ENCODE measurements around the gene PRSS33. TPM values are rescaled to one million over a fixed set of nuclear protein-coding genes. Genes with fewer than 3 reads are reported as not detected.

The PRSS33 gene
- total RNA-seq, 1 donor from 2014 or later: 0.23 TPM

- H3K27me3 Mint-ChIP-seq (ENCODE audit: low read depth): peaks cover 12% of the 10 kb centered on the region
- H3K9me3 Mint-ChIP-seq: no peaks in the 10 kb centered on the region
- H3K4me3 Mint-ChIP-seq: no peak overlapping the region
- no peak overlapping the region for H3K27ac Mint-ChIP-seq (ENCODE audit: unreplicated experiment)
- no peak for TF ChIP-seq CTCF (conservative IDR thresholded peaks at IDR 0.05)
- no peak for DNase-seq (ENCODE audit: low read depth, low spot score)
- no peaks in the 10 kb centered on the region for H3K36me3 Mint-ChIP-seq (ENCODE audit: low read depth)
- peaks cover 4% of the 10 kb centered on the region for H3K4me1 Mint-ChIP-seq
These were observed 1.1 kb downstream of the PRSS33 start for GRCh38 chr16:2786061-2786825.

GRCh38 chr16:2785101-2785991 is 2.0 kb downstream of the PRSS33 start:
- Mint-ChIP-seq H3K27me3 (ENCODE audit: low read depth) (peaks cover 9% of the 10 kb centered on the region), H3K27ac (ENCODE audit: unreplicated experiment) (no peak overlapping the region), H3K4me3 (no peak overlapping the region), H3K4me1 (peaks cover 4% of the 10 kb centered on the region), H3K36me3 (ENCODE audit: low read depth) (no peaks in the 10 kb centered on the region), H3K9me3 (no peaks in the 10 kb centered on the region)
- DNase-seq (ENCODE audit: low read depth, low spot score): no peak
- no peak for TF ChIP-seq CTCF (conservative IDR thresholded peaks at IDR 0.05)

- no peak for TF ChIP-seq CTCF (conservative IDR thresholded peaks at IDR 0.05)
- Mint-ChIP-seq H3K27me3 (ENCODE audit: low read depth) (peaks cover 4% of the 10 kb centered on the region), H3K36me3 (ENCODE audit: low read depth) (no peaks in the 10 kb centered on the region), H3K27ac (ENCODE audit: unreplicated experiment) (no peak overlapping the region), H3K4me1 (peaks cover 4% of the 10 kb centered on the region), H3K4me3 (peak overlapping the region; percentile 38), H3K9me3 (no peaks in the 10 kb centered on the region)
- DNase-seq (ENCODE audit: low read depth, low spot score): no peak
These were observed 2.8 kb downstream of the PRSS33 start for GRCh38 chr16:2784358-2785100.

- TF ChIP-seq CTCF (conservative IDR thresholded peaks at IDR 0.05): no peak
- Mint-ChIP-seq H3K36me3 (ENCODE audit: low read depth) (no peaks in the 10 kb centered on the region), H3K27me3 (ENCODE audit: low read depth) (peaks cover 2% of the 10 kb centered on the region), H3K27ac (ENCODE audit: unreplicated experiment) (no peak overlapping the region), H3K9me3 (no peaks in the 10 kb centered on the region), H3K4me1 (peaks cover 4% of the 10 kb centered on the region), H3K4me3 (peak overlapping the region; percentile 61)
- no peak for DNase-seq (ENCODE audit: low read depth, low spot score)
These were observed 3.6 kb downstream of the PRSS33 start for GRCh38 chr16:2783581-2784357.
